ENCODE results near the gene TCF7L2.

Gene TCF7L2

DNA sequence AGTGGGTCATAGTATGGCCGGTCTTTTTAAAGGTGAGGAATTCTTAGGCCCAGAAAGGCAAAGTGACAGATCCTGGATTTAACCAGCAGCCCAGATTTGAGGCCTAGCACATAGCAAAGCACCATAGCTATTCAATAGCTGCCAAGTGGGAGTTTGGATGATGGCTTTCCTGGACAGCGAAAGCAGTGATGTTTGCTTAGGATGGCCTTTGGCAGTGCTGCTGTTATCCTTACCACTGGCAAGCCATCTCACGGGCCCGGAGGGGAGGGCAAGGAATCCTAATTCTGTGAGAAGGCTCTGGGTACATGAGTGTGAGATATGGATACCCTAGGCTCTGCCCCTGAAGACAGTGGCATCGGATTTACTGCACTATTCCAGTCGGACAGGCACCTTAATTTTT is 50.4 kb downstream of the TCF7L2 start:
- no peak for DNase-seq

DNA sequence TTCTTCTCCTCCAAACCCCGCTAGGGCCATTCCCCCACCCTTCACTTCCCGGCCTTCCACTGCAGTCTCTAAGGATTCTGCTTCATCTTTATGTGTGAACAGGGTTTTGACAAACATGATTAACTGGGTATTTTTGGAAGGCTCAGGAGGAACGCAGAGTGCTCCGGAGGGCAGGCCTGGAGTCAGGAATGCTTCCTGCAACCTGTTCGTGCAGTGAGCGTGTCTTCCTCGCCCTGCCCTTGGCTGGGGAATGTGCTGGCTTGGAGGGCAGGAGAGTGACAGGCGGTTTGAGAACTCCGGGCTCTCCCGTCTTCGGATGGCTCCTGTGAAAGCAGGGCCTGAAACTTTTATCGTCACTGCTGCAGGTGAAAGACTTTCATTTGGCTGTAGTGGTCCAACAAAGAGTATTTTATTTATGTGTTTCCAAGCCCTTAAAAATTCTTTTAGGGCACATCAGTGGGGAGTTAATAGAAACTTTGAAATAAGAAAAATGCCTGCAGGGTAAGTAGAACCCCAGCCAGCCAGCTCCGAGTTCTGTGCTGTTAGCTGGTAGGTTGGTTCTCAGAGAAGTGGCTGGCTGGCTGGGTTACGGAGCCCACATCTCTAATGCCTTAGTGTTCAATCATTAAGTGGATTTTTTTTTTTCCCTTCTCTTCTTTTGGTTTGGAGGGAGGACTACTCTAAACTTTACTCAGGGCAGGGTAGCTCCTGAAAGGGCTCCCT is 51.0 kb downstream of the TCF7L2 start:
- DNase-seq, result no peak

DNA sequence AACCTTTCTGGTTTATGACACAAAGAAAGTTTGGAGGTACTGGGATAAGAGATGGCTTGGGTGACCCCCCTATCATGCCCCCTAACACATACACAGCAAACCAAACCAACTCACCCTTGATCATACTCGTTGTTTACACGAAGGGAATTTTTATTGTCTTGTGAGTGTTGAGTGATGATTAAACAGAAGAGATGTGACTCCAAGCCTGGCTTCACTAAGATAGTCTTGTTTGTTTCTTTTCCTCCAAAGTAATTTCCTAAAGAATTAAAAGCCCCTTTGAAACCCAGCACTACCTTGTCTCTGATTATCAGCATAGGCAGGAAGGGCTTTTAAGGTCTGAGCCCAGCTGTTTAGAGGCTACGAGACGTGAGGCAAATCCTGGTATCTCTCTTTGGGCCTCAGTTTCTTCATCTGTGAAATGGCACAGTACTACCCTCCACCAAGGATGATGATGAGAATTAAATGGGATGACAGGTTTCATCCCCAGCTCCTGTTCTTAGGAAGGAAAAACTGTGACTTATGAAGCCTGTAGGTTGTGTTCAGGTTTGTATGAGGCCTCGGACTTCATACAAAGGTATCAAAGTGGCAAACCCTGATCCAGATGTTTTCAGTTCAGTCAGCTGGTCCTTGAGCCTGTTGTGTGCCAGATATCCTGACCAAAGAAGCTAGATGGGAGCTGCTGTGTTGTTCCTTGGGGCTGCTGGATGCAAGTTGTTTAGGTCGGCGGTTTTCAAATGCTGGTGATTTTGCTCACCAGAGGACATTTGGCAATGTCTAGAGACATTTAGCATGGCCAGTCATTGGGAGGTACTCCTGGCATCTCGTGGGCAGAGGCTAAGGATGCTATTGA is 51.8 kb downstream of the TCF7L2 start:
- DNase-seq, result no peak

DNA sequence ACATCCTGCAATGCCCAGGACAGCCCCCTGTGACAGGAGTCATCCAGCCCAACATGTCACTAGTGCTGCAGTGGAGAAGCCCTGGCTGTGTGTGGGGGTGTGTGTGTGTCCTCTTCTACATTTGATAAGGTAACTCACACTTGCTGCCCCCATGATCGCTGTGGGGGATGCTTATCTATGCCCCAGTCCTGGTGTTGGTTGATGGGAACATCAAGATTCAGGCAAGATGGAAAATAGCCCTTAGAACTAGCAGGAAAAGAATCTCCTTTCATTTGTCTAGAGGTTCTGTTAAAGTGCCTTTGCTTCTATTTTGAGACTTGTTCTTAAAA is 52.4 kb downstream of the TCF7L2 start:
- no peak for DNase-seq

DNA sequence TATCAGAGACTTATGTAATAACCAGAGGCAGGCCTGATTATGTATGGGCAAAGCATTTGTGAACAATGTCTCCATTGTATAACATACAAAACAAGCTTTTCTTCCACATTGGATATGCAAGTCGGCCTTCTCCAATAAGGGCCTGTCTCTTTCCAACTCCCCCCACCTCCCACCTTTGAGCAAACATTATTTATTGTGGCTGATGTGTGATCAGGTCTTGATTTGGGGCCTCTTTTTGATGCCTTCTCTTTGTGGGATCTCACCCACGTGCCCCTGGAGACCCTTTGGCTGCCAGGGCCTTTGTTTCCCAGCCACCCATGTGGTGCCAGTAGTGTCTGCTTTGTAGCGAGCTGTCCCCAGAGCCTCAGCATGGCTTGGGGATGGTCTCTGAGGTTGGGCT is 53.0 kb downstream of the TCF7L2 start:
- no peak for DNase-seq

DNA sequence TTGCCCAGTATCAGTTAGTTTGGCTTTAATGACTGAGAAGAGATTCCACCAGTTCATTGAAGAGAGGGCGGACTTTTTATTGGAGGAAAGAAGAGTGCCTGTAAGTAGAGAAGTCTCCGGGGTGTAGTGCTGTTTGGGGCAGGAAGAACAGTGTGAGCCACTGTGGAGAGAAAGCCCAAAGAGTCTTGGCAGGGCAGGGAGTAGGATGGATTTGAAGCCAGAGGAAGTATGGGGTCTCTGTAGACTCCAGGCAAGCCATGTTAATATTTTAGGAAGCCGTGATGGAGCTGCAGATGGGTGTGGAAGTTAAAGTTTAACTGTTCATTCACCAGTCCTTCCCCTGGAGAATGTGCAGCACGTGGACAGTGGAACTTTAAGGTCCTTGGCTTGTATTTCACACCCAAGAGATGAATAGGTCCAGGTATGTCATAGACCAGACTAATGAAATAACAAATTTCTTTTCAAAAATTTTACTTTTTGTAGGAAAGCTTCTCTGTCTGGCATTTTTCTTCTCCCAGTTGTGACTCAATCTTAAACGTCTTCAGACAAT is 54.1 kb downstream of the TCF7L2 start:
- no peak for DNase-seq

DNA sequence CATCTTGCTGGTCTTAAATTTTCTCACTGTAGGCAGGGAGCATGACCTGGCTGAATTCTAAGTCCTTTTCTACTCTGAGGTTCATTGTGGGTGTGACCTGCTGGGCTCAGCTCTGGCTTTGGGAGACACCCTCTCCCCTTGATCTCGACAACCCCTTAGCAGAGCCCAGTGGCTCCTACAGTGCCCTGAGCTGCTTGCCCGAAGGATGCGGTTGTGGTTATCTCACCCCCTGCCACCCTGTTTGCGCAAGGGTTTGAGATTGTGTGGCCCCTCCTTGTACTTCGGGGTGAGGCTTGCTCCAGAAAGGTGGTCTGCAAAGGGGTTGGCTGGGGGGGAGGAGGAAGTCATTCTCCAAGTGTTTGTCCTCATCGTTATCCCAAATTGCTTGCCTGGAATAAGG is 55.3 kb downstream of the TCF7L2 start:
- no peak for DNase-seq

DNA sequence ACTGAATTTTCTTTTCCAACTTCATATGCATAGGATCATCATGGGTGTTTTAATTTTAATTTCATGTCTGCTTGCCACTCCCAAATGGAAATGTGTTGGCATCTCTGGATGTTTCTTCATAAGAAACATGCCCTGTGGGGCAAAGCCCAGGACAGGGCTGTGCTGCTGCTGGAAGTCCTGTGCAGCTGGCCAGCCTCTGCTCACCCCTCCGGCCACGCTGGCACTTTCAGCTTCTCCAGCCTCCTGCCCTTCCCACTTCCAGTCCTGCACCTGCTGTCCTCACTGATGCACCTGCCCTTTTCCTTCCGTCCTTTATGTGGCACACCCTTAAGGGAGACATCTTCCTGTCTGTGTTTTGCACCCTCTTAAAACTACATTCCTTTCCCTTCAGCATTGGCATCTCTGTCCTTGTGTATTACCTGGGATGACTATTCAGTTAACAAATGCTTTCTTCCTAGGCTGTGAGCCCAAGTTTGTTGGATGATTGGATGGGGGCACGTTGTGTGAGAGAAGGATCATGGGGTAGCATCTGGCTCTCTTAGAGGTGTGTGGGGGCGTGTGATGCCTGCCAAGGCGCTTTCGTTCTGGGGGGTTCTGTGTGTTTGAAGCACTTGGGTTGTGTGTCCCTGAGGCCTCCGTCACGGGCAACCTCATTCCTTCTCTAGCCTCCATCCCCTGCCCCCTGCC is 56.8 kb downstream of the TCF7L2 start:
- DNase-seq, result no peak

DNA sequence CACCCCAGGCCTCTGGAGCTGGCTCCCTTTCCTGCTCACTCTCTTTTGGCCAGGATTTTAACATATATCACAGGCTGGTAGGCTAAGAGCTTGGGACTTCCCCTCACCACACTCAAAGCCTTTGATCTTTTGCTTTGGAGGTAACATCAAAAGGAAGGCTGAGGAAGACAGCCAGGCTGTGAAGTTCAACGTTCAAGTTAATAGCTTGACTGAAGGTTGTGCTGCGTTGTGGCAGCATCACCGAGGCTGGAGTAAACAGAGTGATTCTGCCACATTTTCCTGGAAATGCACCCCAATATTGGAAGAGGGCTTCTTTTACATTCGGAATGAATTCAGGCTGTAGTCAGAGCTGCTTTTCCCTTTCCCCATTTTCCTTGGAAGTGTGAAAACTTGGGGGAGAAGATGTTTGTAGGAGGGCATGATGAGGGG is 57.3 kb downstream of the TCF7L2 start:
- no peak for DNase-seq

DNA sequence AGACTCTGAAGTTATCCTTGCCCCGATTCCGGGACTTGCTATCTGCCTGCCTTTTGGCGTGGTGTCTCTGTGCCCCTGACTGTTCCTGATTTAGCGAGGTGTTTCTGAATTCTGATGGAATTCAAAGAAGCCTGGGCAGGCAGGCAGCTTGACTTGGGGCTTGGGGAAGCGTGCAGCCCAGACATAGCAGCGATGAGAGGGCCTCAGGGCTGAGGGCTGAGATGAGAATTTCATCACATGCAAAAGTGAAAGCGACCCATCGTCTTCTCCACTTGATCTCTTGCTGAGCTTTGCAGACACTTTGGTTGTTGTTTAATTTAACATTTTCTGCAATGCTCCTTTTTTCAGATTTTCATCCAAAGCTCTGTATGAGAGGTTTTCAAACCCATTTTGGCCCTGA is 57.8 kb downstream of the TCF7L2 start:
- no peak for DNase-seq

DNA sequence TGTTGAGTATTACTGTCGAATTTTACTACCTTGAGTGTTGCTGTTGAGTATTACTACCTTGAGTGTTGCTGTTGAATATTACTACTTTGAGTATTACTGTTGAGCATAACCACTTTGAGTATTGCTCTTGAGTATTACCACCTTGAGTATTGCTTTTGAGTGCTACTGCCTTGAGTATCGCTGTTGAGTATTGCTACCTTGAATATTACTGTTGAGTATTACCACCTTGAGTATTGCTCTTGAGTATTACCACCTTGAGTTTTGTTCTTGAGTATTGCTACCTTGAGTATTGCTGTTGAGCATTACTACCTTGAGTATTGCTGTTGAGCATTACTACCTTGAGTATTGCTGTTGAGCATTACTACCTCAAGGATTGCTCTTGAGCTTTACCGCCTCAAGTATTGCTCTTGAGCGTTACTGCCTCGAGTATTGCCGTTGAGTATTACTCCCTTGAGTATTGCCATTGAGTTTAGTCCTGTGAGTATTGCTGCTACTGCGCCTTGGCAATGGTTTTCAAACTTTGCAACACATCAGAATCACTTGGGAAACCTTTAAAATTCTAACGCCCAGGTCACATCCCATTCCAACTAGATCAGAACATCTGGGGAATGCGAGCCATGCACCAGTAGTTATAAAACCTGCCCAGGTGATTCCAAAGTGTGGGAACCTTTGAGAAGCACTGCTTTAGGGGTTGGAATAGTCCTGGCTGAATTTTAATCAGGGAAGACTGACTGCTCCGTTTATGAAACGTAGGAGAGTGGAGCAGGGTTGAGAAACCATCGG is 61.7 kb downstream of the TCF7L2 start:
- DNase-seq, result no peak

DNA sequence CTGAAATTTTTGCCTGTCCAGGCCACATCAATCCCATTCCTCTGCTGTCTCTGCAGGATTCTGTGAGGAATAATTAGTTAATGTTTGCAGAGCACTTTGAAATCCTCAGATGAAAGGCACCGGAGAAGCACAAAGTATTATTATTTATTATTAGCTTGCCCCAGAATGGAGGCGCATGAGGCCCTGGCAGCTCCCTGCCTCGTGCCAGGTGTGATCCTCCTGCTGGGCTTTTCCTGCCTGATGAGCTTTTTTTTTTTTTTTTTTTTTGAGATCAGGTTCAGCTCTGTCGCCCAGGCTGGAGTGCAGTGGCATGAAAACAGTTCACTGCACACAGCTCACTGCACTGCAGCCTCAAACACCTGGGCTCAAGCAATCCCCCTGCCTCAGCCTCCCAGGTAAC is 65.2 kb downstream of the TCF7L2 start:
- no peak for DNase-seq

DNA sequence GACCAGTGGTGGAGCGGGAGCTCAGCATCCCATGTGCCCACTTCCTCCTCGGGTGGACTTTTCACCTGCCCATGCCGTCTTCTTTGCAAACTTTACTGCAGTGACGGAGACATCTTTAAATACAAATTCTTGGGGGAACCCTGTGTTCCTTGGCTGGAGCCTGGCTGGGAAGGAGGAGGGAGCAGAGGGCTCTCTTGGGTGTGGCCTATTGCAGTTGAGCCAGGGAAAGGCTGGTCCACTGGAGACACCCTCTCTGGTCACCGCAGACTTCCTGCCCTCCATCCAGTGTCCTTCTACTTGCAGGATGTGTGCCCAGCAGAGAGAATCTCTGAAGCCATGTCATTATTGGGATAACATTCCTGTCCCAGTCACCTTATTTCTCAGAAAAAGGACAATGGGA is 67.3 kb downstream of the TCF7L2 start:
- DNase-seq, result no peak

DNA sequence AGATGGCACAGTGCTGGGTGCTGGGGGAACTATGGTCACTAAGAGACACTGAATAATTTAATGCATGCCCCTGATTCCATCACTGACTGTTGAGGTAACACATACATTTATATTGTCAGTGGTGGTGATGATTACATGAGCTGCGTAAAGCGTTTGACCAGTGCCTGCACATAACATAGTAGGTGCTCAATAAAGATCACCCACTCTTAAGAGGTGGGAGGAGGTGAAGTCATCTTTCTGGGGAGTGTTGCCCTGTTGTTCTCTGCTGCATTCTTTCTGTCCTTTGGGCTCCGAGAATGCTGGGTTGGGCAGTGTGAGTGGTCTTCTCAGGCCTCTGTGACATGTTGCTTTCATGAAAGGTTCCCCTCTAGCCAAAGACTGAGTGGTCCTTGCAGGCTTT is 68.0 kb downstream of the TCF7L2 start:
- no peak for DNase-seq

DNA sequence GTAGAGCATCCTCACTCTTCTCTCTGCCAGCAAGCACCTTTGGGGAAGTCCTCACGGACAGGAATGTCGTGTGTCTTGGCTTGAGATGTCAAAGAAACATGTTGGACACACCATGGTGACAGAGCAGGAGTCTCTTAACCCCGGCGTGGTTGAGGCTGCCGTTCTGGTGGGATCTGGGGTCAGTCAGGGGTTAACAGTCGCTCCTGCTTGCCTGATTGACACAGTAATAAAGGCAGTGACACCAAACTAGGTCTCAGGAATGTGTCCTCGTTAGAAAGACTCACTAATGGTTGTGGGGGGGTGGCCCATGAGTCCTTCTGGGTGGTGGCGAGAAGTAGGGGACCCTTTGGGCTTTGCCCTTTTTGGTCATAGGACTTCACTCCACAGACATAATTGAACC is 69.0 kb downstream of the TCF7L2 start:
- DNase-seq, result no peak

DNA sequence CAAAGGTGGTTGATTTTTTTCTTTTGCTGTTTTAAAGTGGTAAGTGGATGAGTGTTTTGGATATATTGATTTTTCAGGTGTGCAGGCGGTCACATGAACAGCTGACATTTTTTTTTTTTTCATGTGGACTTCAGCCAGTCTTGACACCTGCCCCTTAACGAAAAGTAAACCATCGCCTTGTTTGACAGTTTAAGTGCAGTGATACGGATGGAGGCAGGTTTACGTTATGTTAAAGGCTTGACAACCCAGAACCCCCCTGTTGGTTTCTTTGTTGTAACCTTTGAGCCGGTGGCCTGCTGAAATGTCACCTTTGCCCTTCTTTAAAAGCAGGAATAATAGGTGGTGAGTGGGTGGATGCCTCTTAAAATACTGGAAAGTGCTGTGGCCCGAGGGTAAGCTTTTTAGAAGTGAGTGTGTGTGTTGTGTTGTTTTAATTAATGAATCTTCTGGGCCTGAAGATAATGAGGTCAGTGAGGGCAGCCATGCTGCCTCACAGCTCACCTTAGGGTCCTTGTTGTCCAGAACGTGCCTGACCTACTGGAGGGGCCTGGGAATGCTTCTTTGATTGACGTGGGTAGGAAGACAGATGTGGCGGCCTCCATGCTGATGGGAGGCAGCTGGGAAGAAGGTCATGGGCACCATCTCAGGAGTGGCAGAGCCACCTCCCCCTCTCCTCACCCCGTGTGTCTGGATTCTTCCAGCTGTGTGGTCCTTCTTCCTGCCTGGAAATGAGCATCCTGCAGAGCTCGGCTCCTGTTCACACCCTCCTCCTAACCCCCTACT is 69.8 kb downstream of the TCF7L2 start:
- DNase-seq, result no peak

DNA sequence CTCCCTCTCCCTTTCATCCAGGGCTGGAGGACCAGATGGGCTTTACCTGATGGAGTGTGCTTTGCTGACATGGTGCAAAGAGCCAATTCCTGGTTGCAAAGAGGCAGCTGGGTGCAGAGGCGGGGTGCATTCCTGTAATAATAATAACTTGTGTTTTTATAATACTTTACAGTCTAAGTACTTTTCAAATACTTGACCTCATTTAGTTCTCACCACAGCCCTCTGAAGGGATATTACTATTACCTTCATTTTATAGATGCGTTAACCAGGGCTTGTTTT is 70.4 kb downstream of the TCF7L2 start:
- no peak for DNase-seq

DNA sequence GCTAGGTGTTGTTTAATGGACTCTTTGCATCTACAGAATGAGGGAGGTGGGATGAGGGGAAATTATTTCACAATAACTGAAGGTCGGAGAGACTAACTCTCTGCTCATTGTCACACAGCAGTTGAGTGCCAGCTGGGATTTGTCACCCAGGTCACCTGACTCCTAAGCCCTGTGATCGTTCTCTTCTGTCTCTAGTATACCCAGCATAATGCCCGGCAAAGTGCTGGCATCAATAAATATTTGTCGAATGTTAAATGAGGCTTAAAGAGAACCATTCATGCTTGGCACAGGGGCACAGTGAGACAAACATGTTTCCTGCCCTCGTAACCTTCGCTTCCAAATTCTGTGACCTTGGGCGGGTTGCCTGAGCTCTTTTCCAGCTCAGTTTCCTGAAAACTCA is 70.8 kb downstream of the TCF7L2 start:
- DNase-seq, result no peak

DNA sequence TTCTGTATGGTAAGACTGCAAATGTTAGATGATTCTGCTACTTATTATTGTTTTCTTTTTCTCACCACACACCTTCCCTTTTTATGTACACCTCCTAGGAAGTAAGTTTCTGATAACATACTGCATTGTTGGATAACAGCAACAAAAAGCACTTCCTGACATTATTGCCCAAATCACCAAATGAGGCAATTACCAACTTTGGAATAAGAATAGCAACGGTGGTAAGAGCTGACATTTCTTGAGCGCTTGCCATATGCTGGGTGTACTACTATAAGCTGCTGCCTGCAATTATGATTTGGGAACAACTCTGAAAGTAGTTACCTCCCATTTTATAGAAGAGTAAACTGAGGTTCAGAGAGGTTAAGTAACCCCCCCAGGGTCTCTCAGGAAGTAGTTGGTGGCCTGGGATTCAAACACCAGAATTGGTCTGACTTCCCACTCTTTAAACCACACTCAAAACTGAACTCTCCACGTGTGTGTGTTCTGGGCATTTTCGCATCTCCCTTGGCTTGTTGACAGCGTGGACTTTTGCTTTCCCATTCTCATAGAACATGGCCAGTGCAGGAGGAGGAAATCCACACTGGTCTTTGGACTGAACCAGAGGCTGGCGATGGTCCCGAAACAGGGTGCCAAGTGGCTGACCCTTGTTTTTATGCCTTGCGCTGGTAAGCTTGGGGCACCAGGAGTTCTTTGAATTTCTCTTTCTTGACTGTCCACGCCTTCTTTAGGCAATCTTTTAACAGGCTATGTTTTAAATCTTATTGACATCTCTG is 71.4 kb downstream of the TCF7L2 start:
- no peak for DNase-seq

DNA sequence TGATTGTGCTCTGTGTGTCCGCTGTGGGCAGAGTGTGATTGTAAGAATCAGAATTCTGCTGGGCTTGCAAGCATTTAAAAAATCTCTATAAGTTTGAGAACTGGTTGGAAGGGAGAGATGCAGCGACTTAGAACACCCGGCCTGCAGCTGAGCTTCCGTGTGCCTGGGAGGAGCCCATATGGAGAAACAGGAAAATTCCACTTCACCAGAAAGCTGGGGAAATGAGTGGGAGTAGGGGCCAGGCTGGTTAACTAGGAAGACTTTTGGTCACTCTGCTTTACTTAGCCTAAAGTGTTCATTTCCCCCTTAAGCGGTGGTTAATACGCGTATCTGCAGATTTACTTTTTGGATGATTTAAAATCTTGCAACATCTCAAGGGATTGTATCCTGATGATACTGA is 72.2 kb downstream of the TCF7L2 start:
- no peak for DNase-seq

DNA sequence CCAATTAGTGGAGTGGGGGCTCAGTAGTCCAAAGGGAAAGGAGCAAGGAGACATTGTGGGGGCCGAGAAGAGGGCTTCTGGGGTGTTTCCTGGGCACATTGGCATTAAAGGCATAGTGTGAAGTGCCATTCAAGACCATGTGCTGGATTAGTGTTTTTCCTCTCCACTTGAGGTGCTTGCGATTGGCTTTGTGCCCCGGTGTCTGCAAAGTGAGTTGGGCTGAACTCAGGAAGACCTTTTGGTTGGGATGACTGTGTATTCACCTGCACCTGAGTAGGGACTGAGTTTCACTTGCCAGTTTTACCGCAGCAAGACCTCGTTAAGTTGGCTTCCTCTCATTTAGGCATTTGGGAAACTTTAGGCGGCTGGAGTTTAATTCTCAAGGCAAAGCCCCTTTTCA is 73.0 kb downstream of the TCF7L2 start:
- no peak for DNase-seq

DNA sequence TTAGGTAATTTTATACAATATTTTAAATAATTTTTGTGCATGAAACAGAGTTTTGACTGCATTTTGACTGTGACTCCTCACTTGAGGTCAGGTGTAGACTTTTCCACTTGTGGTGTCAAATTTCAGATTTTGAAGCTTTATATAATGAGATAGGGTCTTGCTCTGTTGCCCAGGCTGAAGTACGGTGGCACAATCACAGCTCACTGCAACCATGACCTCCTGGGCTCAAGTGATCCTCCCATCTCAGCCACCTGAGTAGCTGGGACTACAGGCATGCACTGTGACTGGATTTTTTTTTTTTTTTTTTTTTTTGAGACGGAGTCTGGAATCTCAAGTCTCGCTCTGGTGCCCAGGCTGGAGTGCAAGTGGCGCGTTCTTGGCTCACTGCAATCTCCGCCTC is 74.9 kb downstream of the TCF7L2 start:
- no peak for DNase-seq

Measured in bone marrow (tissue), 2 donors.